Loucy (cell line): Measurements from ENCODE around the gene STAB2.

Source experiments
- H2AFZ ChIP-seq: fragments of 200-600 bp; sonication (generic); 2 replicates; pipeline ENCODE4 v1.6.0; 2016; ENCODE audit warnings: antibody characterized with exemption, mild to moderate bottlenecking, low read length, moderate library complexity
- H3F3A ChIP-seq: fragments of 200-600 bp; 2 replicates; pipeline ENCODE4 v1.6.0; 2016; ENCODE audit warnings: antibody characterized with exemption, low read depth, mild to moderate bottlenecking
- H3K27me3 ChIP-seq: fragments of 200-600 bp; sonication (generic); 2 replicates; pipeline ENCODE4 v1.6.1; 2014; ENCODE audit warnings: low read length, mild to moderate bottlenecking; ENCODE audit not compliant: insufficient read depth, poor library complexity, severe bottlenecking
- H3K36me3 ChIP-seq: fragments of 200-600 bp; sonication (generic); 2 replicates; pipeline ENCODE4 v1.6.1; 2016; ENCODE audit warnings: low read length; ENCODE audit not compliant: insufficient read depth
- H3K4me1 ChIP-seq: fragments of 200-600 bp; sonication (generic); 2 replicates; pipeline ENCODE4 v1.5.1; 2014; ENCODE audit warnings: low read length, mild to moderate bottlenecking; ENCODE audit not compliant: insufficient read depth, poor library complexity, severe bottlenecking
- H3K4me2 ChIP-seq: fragments of 200-600 bp; sonication (generic); 2 replicates; pipeline ENCODE4 v1.6.0; 2014; ENCODE audit warnings: antibody characterized with exemption, low read length, low read depth, mild to moderate bottlenecking; ENCODE audit not compliant: poor library complexity, severe bottlenecking
- H3K4me3 ChIP-seq: fragments of 200-600 bp; sonication (generic); 2 replicates; pipeline ENCODE4 v1.5.1; 2014; ENCODE audit warnings: low read length, mild to moderate bottlenecking, mixed read lengths; ENCODE audit not compliant: poor library complexity, severe bottlenecking
- H3K79me2 ChIP-seq: fragments of 200-600 bp; sonication (generic); 2 replicates; pipeline ENCODE4 v1.6.1; 2014; ENCODE audit warnings: low read length; ENCODE audit not compliant: insufficient read depth
- H3K9ac ChIP-seq: fragments of 200-600 bp; sonication (generic); 2 replicates; pipeline ENCODE4 v1.6.0; 2014; ENCODE audit warnings: mild to moderate bottlenecking, low read depth, low read length, moderate library complexity; ENCODE audit not compliant: poor library complexity, severe bottlenecking
- H3K9me2 ChIP-seq: fragments of 200-600 bp; sonication (generic); replicated peaks from 2 replicates; pipeline ENCODE4 v1.6.1; 2016; ENCODE audit warnings: low read depth, low read length, mixed read lengths
- H3K9me3 ChIP-seq: fragments of 200-600 bp; sonication (generic); 2 replicates; pipeline ENCODE4 v1.6.1; 2014; ENCODE audit warnings: mild to moderate bottlenecking, antibody characterized with exemption, low read length, low read depth; ENCODE audit not compliant: insufficient read depth
- H4K20me1 ChIP-seq: fragments of 200-600 bp; sonication (generic); 2 replicates; pipeline ENCODE4 v1.6.0; 2014; ENCODE audit warnings: antibody characterized with exemption, low read length, mild to moderate bottlenecking; ENCODE audit not compliant: insufficient read depth, poor library complexity, severe bottlenecking
- EZH2phosphoT487 ChIP-seq: fragments of 200-600 bp; IDR thresholded peaks from 2 replicates; pipeline ENCODE4 v1.6.1; 2018; ENCODE audit warnings: antibody characterized with exemption, mild to moderate bottlenecking, moderate library complexity, borderline replicate concordance
- TF ChIP-seq, protein P1 (sequence below): fragments of 200-600 bp; sonication (generic); conservative IDR thresholded peaks from 2 replicates; pipeline ENCODE4 v1.5.1; 2014; ENCODE audit warnings: mild to moderate bottlenecking, antibody characterized with exemption, low read length

The STAB2 gene

DNA sequence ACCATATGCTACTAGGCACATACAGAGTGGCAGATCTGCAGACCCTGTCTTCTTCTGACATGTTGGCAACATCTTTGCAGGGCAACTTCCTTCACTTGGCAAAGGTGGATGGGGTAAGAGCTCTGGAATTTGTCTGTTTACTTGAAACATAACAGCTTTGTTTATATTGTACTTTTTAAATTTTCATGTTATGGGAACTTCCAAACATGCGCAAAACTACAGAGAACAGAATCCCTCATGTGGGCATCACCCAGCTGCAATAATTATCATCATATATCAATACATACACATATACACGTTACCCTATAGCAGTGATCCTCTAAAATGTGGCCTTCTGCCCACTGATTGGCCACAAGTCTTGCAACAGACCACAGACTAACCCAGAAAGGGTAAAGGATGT is 103.4 kb downstream of the STAB2 start:
- Histone ChIP-seq H3K4me3 (no peak overlapping the region), H3K9me3 (no peaks in the 10 kb centered on the region), H3K27me3 (no peaks in the 10 kb centered on the region), H3F3A (no peaks in the 10 kb centered on the region), H2AFZ (no peak overlapping the region), H3K9ac (no peak overlapping the region), H3K9me2 (no peaks in the 10 kb centered on the region), H4K20me1 (no peaks in the 10 kb centered on the region), H3K36me3 (no peaks in the 10 kb centered on the region), H3K79me2 (no peaks in the 10 kb centered on the region), H3K4me1 (no peaks in the 10 kb centered on the region), H3K4me2 (no peak overlapping the region)
- TF ChIP-seq, protein P1, sequence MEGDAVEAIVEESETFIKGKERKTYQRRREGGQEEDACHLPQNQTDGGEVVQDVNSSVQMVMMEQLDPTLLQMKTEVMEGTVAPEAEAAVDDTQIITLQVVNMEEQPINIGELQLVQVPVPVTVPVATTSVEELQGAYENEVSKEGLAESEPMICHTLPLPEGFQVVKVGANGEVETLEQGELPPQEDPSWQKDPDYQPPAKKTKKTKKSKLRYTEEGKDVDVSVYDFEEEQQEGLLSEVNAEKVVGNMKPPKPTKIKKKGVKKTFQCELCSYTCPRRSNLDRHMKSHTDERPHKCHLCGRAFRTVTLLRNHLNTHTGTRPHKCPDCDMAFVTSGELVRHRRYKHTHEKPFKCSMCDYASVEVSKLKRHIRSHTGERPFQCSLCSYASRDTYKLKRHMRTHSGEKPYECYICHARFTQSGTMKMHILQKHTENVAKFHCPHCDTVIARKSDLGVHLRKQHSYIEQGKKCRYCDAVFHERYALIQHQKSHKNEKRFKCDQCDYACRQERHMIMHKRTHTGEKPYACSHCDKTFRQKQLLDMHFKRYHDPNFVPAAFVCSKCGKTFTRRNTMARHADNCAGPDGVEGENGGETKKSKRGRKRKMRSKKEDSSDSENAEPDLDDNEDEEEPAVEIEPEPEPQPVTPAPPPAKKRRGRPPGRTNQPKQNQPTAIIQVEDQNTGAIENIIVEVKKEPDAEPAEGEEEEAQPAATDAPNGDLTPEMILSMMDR, result no peak
- TF ChIP-seq EZH2phosphoT487, result no peak

DNA sequence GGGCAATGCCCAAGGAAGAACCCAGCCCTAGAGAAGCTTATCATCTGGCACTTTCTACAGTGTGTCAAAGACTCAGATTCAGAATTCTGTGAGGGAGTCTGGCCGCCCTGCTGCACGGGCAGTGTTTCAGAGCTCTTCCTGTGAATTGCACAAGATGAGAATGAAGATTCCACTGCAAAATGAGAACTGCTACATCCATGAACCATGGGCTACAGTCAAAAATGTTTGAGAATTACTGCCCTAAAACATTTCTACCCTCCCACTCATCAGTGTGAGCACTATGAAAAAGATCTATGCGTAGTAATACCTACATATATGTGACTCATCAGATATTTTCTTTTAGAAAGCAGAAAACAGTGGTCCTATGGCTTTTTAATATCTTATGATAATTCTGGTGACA is 104.0 kb downstream of the STAB2 start:
- Histone ChIP-seq H3K4me1 (no peaks in the 10 kb centered on the region), H3K79me2 (no peaks in the 10 kb centered on the region), H3K9me2 (no peaks in the 10 kb centered on the region), H3K27me3 (no peaks in the 10 kb centered on the region), H2AFZ (no peak overlapping the region), H4K20me1 (no peaks in the 10 kb centered on the region), H3K4me3 (no peak overlapping the region), H3K9ac (no peak overlapping the region), H3K9me3 (no peaks in the 10 kb centered on the region), H3K36me3 (no peaks in the 10 kb centered on the region), H3K4me2 (no peak overlapping the region), H3F3A (no peaks in the 10 kb centered on the region)
- no peak for TF ChIP-seq EZH2phosphoT487
- TF ChIP-seq, protein P1, result no peak

GRCh38 chr12:103696101-103696500 is 109.0 kb downstream of the STAB2 start:
- Histone ChIP-seq H3K9ac (no peak overlapping the region), H3K4me3 (no peak overlapping the region), H2AFZ (no peak overlapping the region), H3K79me2 (no peaks in the 10 kb centered on the region), H3K4me2 (no peak overlapping the region), H3K9me2 (no peaks in the 10 kb centered on the region), H3K27me3 (no peaks in the 10 kb centered on the region), H3F3A (no peaks in the 10 kb centered on the region), H4K20me1 (no peaks in the 10 kb centered on the region), H3K9me3 (no peaks in the 10 kb centered on the region), H3K36me3 (no peaks in the 10 kb centered on the region), H3K4me1 (no peaks in the 10 kb centered on the region)
- no peak for TF ChIP-seq EZH2phosphoT487
- TF ChIP-seq, protein P1, result no peak
